DND-41 (cell line): ENCODE results near the gene DAB1.

Experiments
- ATAC-seq: fragments of 200-7000 bp; cut with Tn5 transposase; 3 replicates; pipeline ENCODE4 v1.9.1; 2021; ENCODE audit warnings: low read depth; ENCODE audit not compliant: insufficient read depth
- DNase-seq: peaks from one replicate; pipeline ENCODE4 v3.0.0-alpha.2; 2020
- H2AFZ ChIP-seq: 2 replicates; pipeline ENCODE4 v1.6.0; 2012; ENCODE audit warnings: low read depth, low read length
- H3K27ac ChIP-seq: 2 replicates; pipeline ENCODE4 v1.5.1; 2012; ENCODE audit warnings: low read length, inconsistent platforms
- H3K27me3 ChIP-seq: fragments of 200-600 bp; sonication (generic); 2 replicates; pipeline ENCODE4 v1.6.0; 2012; ENCODE audit warnings: low read length, mild to moderate bottlenecking, inconsistent platforms; ENCODE audit not compliant: insufficient read depth, poor library complexity
- H3K36me3 ChIP-seq: 2 replicates; pipeline ENCODE4 v1.5.1; 2012; ENCODE audit warnings: low read length, inconsistent platforms; ENCODE audit not compliant: insufficient read depth
- H3K4me1 ChIP-seq: 2 replicates; pipeline ENCODE4 v1.5.1; 2012; ENCODE audit warnings: mild to moderate bottlenecking, low read length; ENCODE audit not compliant: insufficient read depth
- H3K4me2 ChIP-seq: 2 replicates; pipeline ENCODE4 v1.6.0; 2012; ENCODE audit warnings: mild to moderate bottlenecking, moderate library complexity, low read length, inconsistent platforms; ENCODE audit not compliant: insufficient read depth
- H3K4me3 ChIP-seq, 2 experiments: fragments of 200-600 bp in 1 of 2; shearing (Covaris generic) in 1 of 2; 2 replicates each; pipeline ENCODE4 v1.5.1; 2012 to 2016; ENCODE audit warnings: inconsistent platforms in 2 of 2, low read length in 2 of 2, mild to moderate bottlenecking in 2 of 2, low read depth in 1 of 2, moderate library complexity in 1 of 2
- H3K79me2 ChIP-seq: 2 replicates; pipeline ENCODE4 v1.6.0; 2012; ENCODE audit warnings: low read length, inconsistent platforms; ENCODE audit not compliant: insufficient read depth
- H3K9ac ChIP-seq: 2 replicates; pipeline ENCODE4 v1.6.0; 2012; ENCODE audit warnings: low read depth, mild to moderate bottlenecking, inconsistent platforms, low read length, moderate library complexity
- H3K9me3 ChIP-seq: 2 replicates; pipeline ENCODE4 v1.5.1; 2012; ENCODE audit warnings: low read length, moderate library complexity, mild to moderate bottlenecking, inconsistent platforms; ENCODE audit not compliant: insufficient read depth, severe bottlenecking
- H4K20me1 ChIP-seq: 2 replicates; pipeline ENCODE4 v1.6.0; 2012; ENCODE audit warnings: low read length; ENCODE audit not compliant: insufficient read depth
- EZH2 ChIP-seq: IDR thresholded peaks from 3 replicates; pipeline ENCODE4 v1.6.1; 2012; ENCODE audit warnings: borderline replicate concordance, low read depth, mild to moderate bottlenecking, moderate library complexity, low read length, inconsistent platforms; ENCODE audit not compliant: severe bottlenecking
- TF ChIP-seq, protein P1 (sequence below): IDR thresholded peaks from 2 replicates; pipeline ENCODE4 v1.5.1; 2012; ENCODE audit warnings: borderline replicate concordance, low read length, moderate library complexity, mild to moderate bottlenecking; ENCODE audit not compliant: poor library complexity, severe bottlenecking; ENCODE audit errors: extremely low read depth

DAB1 gene

DNA sequence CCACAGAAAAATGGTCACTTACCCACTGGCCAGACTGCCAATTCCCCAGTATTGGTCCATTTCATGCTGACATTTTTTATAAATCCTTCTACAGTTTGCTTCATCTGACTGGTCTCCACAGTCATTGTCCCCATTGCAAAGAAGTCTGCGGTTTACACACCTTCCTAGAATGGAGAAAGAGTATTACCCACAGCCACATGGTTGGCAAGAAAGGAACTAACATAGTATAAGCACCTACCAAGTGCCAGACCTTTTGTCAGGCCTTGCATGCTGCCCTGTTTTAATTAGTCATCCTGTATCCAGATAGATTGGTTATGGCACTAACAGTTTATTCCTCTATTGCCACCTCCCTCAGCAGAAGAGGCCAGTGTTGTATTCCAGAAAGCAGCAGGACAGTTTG is 469.2 kb downstream of the DAB1 start:
- H3K27me3 ChIP-seq = no peaks in the 10 kb centered on the region
- no peaks in the 10 kb centered on the region for H3K4me1 ChIP-seq
- TF ChIP-seq EZH2 = no peak
- TF ChIP-seq, protein P1, sequence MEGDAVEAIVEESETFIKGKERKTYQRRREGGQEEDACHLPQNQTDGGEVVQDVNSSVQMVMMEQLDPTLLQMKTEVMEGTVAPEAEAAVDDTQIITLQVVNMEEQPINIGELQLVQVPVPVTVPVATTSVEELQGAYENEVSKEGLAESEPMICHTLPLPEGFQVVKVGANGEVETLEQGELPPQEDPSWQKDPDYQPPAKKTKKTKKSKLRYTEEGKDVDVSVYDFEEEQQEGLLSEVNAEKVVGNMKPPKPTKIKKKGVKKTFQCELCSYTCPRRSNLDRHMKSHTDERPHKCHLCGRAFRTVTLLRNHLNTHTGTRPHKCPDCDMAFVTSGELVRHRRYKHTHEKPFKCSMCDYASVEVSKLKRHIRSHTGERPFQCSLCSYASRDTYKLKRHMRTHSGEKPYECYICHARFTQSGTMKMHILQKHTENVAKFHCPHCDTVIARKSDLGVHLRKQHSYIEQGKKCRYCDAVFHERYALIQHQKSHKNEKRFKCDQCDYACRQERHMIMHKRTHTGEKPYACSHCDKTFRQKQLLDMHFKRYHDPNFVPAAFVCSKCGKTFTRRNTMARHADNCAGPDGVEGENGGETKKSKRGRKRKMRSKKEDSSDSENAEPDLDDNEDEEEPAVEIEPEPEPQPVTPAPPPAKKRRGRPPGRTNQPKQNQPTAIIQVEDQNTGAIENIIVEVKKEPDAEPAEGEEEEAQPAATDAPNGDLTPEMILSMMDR = no peak
- no peak overlapping the region for H2AFZ ChIP-seq
- no peaks in the 10 kb centered on the region for H3K36me3 ChIP-seq
- ATAC-seq (no peak), DNase-seq (no peak)
- H4K20me1 ChIP-seq = no peaks in the 10 kb centered on the region
- H3K9ac ChIP-seq = no peak overlapping the region
- no peak overlapping the region for H3K4me2 ChIP-seq
- H3K9me3 ChIP-seq = no peaks in the 10 kb centered on the region
- H3K4me3 ChIP-seq = no peak overlapping the region
- H3K27ac ChIP-seq = no peak overlapping the region
- H3K79me2 ChIP-seq = no peaks in the 10 kb centered on the region

GRCh38 chr1:56953386-56953785 is 470.5 kb downstream of the DAB1 start:
- no peaks in the 10 kb centered on the region for H3K4me1 ChIP-seq
- no peak overlapping the region for H3K4me3 ChIP-seq

DNA sequence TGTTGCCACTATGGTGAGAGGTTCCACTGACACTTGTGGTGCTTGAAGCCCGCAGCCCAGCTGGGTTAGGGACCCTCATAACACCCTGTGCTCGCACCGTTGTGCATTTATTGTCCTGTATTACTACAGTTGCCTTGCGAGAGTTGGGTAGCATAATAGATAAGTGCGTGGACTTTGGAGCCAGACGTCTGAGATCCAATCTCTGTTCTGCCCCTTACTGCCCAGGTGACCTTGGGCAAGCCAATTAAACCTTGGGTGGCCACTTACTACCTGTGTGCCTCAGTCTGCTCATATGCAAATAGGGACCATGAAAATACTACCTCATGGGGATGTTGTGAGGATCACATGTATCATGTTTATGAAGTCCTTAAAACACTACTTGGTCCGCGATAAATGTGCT is 471.4 kb downstream of the DAB1 start:
- H2AFZ ChIP-seq = no peak overlapping the region
- no peak overlapping the region for H3K9ac ChIP-seq
- no peak overlapping the region for H3K4me3 ChIP-seq
- H3K36me3 ChIP-seq = no peaks in the 10 kb centered on the region
- H4K20me1 ChIP-seq = no peaks in the 10 kb centered on the region
- no peaks in the 10 kb centered on the region for H3K79me2 ChIP-seq
- H3K27ac ChIP-seq = no peak overlapping the region
- H3K9me3 ChIP-seq = no peaks in the 10 kb centered on the region
- no peak overlapping the region for H3K4me2 ChIP-seq
- no peak for TF ChIP-seq EZH2
- H3K4me1 ChIP-seq = no peaks in the 10 kb centered on the region
- ATAC-seq (no peak), DNase-seq (no peak)
- no peaks in the 10 kb centered on the region for H3K27me3 ChIP-seq

More at GRCh38 chr1:56953386-56953785, 470.5 kb downstream of the DAB1 start:
- DNase-seq (no peak), ATAC-seq (no peak)
- Histone ChIP-seq H3K36me3 (no peaks in the 10 kb centered on the region), H3K4me2 (no peak overlapping the region), H3K9me3 (no peaks in the 10 kb centered on the region), H2AFZ (no peak overlapping the region), H3K9ac (no peak overlapping the region), H3K79me2 (no peaks in the 10 kb centered on the region), H3K27ac (no peak overlapping the region), H4K20me1 (no peaks in the 10 kb centered on the region), H3K27me3 (no peaks in the 10 kb centered on the region)
- TF ChIP-seq, protein P1 = no peak
- TF ChIP-seq EZH2 = no peak

DNA sequence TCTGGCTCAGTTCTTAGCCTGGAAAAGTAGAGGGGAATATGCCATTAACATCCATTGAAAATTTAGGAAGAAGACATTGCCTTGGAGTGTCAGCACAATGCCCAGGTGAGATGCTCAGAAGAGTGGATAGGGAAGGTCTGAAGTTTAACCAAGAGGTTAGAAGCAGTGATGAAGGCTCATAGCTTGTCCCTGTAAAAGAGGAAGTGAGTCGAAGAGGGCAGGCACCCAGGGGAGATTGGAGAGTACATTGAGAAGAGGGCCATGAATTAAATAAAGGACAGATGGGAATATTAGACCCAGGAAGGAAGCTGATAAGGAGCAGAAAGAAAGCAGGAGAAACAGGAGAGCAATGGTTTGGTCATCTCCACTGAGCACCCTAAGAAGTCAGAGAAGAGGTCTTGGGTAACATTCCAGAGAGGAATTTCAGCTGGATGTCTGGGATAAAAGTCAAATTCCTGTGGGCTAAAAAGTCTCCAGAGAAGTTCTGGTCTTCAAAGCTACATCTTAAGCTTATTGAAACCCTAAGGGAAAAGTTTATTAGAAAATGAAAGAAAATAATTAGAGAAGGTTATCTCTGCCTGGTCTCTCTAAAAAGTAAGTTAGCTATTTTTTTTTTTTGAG is 475.3 kb downstream of the DAB1 start:
- Histone ChIP-seq H3K27ac (no peak overlapping the region), H3K4me3 (no peak overlapping the region), H3K36me3 (no peaks in the 10 kb centered on the region), H3K4me2 (no peak overlapping the region), H3K4me1 (no peaks in the 10 kb centered on the region), H2AFZ (no peak overlapping the region), H3K9me3 (no peaks in the 10 kb centered on the region), H3K9ac (no peak overlapping the region), H3K27me3 (no peaks in the 10 kb centered on the region), H4K20me1 (no peaks in the 10 kb centered on the region), H3K79me2 (no peaks in the 10 kb centered on the region)
- ATAC-seq = no peak
- DNase-seq = no peak
- no peak for TF ChIP-seq EZH2
- TF ChIP-seq, protein P1 = no peak
